Bone marrow (tissue), 2 donors: ENCODE data around the gene CAVIN2.

Experiments used
- DNase-seq, 2 donors: peaks; one replicate each; lab custom pipeline; 2025; lab: John Stamatoyannopoulos, UW

Gene CAVIN2

DNA sequence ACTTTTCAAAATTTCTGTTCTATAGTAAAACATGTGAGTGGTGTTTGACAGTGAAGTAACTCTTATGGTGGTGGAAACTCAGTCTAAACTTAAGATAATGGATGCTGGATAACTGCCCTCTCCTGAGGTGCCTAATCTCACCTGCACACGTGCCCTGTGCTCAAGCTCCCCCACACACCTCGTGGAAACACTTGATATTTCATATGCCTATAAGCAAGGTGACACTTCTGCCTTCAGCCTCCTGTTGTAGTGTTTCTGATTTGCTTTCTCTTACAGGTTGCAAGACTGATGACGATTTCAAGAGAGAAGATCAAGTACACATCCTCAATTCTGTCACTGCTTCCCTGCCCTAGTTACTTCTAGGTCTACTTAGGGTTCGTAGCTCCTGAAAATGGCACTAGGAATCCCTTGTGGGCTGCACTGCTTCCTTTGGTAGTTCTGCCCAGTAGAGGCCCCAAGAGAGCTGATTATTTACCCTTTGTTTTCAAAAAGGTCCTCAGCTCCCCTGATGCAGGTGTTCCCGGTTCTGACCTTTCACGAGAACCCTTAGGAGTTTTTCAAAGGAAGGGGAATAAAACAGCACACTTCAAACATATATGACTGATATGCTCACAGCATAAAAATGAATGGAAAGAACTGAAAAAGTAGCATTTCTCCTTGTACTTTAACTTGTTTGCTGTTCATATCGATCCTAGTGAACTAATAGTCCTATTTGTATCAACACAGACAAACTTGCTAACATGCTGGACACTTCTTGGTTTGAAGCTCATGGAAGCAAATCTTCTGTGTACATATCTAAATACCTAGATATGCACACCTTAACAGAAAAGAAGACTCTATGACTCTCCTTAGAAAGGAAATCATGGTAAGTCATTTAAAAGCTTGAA, 6.7 kb downstream of the CAVIN2 start:
- DNase-seq = no peak

DNA sequence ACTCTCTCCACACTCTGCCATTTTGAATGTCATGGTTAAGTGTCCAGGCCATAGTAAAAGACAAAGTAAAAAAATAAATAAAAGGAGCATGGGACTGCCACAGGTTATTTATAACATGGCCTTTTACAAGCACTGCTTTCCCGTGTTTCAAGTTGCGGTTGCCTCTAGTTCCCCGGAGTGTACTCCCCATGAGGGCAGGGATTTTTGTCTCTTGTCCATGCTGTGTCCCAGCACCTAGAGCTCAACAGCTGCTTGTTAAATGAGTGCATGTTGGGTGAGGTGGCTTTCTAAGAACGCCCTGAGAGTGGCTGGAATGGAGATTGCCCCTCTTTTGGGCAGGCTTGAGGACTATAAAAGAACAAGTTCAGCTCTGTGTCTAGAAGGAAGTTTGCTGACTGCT, 8.4 kb downstream of the CAVIN2 start:
- no peak for DNase-seq

DNA sequence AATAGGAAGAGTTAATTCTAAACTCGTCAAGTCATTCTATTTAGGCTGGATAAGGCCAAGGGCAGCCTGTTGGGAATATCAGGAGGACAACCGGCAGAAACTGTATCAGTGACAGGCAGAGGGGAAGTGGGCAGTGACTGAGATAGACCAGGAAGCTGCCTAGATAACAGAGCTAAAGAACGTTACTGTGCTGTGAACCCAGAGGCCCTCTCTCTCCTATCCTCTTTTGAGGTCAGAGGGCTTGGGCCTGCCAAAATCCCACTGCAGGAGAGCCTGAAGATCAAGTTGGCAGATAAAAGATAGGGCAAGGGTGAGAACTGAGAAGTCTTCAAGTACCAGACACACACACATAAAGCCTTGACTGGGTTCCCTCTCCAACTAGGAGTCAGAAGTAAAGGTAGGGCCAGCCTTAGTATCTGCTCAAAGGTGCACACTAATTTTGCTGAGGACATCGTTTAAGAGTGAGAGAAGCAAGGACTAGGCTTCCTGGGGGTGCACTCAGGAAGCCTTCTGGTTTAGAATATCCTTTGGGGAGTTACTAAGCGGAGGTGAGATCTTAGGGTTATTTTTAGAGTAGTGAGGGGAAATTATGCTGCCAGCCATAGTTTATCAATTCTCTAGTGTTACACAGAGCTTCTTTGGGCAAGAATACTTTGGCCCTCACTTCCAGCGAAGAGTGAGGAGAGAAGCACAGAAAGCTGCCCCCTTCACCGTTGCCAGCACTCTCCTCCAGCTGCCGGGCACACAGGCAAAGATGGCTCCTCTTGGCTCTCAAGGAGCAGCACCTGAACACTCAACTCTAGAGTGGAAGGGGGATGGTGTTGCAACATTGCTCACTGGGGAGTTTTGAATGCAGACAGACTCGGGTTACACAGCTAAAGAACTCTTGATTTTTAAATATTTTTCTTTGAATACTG, 9.8 kb downstream of the CAVIN2 start:
- DNase-seq = peak in 1 of 2 donors; percentile 29

DNA sequence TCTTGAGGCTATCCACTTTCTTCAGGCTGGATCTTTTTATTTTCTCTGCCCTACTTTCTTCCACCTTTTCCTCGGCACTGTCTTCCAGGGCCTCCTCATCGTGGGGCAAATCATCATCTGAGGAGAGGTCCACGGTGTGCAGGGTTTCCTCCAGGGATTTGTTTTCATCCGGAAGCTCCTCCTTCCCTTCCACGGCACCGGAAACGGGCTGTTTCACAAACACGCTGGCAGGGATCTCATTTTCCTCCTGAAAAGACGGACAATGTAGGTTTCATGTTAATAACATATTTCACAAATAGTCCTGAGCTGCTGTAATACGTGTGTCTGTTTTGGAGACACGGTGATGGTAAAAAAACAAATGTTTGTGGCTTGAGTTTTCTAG, 10.4 kb downstream of the CAVIN2 start:
- no peak for DNase-seq

DNA sequence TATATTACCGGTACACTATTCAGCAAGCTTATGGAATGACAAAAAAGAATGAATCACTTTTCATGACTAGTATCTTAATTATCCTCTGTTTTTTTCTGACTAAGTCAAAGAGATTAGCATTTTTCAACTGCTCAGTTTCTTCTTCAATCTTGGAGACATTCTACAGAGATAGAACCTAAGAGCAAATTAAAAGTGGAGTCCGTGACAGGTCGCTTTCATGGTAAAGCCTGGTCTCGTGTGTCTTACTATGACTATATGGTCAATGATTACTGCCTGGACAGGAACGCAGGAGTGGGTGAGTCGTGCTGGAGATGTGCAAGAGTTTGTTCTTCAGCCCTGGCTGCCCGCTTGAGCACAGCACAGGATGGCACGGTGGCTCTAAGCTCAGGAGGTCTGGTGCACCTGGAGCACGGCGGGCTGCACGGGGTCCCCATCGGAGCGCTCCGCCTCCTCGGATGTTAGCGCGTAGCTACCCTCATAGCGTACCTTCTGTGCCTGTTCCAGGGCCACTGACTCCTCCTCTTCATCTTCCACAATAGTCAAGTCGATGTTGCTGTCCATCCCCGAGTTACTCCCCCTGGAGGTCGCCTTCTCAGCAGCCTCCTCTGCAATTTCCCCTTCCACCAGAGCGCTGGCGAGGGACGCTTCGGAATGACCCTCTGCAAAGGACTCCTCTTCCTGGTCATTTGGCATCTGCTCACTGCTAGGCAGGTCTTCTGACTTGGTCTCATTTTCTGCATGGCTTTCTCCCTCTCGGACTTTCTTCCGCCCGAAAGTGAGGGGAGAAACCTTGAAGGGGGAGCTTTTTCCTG, 11.1 kb downstream of the CAVIN2 start:
- DNase-seq = no peak

- no peak for DNase-seq
Measured at GRCh38 chr2:191835100-191835499, 11.8 kb downstream of the CAVIN2 start.

DNA sequence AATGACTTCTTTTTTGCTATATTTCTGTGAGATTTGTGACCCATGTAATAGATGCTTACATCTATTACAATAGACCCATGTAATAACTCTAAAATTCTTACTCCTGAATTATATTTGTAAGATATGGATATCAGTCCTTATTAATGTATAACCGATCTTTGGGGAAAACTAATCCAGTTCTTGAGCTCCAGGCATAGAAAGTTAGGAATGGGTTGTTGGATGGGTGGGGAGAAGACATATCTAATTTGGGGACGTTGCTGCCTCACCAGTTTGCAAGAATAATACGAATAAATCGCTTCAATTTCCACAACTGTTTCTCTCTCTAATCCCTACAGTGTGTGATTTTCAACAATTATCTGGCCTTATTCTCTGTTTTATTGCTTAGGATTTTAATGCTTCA, 13.5 kb downstream of the CAVIN2 start:
- no peak for DNase-seq

GRCh38 chr2:191832668-191833067, 14.2 kb downstream of the CAVIN2 start:
- DNase-seq = no peak

DNA sequence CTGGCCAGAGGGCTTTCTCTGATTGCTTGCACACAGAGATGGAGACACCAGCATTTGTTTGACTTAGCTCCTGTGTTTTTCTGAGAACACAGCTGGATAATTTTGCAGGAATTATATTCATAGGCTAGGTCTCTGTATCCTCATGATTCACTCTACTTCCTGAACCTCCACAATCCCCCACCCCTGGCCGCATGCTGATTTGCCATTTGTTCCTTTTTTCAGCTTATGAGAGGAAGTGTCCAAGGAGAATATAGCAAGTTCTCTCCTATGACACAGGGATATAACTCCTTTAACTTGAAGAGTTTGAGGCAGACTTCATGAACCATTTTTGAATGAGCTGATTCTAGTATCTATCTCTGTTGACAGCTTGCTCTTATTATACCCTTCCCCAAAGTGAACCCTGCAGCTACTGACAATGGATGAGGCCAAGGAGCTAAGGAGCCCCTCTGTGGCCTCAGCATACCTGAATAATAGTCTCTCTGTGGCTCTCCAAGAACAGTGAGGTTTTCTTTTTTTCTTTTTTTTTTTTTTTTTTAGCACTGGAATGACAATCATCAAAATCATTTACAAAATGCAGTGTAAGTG, 15.4 kb downstream of the CAVIN2 start:
- DNase-seq = peak in 1 of 2 donors; percentile 11

DNA sequence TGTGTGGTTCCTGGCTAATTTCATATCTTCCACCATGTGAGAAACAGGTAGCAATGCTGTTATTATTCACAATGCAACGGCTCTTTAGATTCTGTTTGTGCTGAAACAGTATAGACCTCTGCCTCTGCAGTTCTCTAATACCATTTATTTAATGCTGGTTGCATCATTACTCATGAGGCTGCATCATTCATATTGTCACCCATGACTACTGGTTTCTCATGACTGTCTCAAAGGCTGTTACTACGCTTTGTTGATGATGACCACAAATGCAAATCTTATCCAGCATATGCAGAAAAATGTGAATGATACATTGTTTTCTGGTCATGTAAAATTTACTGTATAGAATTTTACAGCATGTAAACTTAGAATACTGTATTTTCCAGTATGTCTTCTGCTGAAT, 22.5 kb downstream of the CAVIN2 start:
- DNase-seq = no peak

GRCh38 chr2:191821078-191821477, 25.8 kb downstream of the CAVIN2 start:
- no peak for DNase-seq

GRCh38 chr2:191818725-191819350, 28.1 kb downstream of the CAVIN2 start:
- no peak for DNase-seq

- DNase-seq = no peak
Measured at GRCh38 chr2:191818133-191818532, 28.8 kb downstream of the CAVIN2 start.

DNA sequence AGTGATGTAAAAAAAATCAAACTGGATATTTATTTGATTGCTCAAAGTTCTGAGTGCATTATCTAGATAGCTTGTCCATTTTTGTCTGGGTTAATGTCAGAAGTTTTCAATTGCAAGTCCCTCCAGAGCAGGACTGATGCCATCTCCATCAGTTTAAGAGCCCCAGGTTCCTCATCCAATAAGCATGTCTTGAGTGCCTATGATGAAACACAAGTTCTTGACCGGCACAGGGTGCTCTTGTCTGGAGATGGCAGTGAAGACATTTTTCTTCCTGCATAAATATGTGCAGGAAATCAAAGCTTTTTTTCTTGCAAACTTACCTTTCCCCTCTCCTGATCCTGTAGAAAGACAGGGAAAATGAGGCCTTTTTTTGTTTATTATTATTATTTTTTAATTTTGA, 31.9 kb downstream of the CAVIN2 start:
- no peak for DNase-seq

- DNase-seq = no peak
Measured at GRCh38 chr2:191813943-191814342, 32.9 kb downstream of the CAVIN2 start.

- peak; percentile 1 to 16 for DNase-seq
Measured at GRCh38 chr2:191811807-191812602, 34.9 kb downstream of the CAVIN2 start.

DNA sequence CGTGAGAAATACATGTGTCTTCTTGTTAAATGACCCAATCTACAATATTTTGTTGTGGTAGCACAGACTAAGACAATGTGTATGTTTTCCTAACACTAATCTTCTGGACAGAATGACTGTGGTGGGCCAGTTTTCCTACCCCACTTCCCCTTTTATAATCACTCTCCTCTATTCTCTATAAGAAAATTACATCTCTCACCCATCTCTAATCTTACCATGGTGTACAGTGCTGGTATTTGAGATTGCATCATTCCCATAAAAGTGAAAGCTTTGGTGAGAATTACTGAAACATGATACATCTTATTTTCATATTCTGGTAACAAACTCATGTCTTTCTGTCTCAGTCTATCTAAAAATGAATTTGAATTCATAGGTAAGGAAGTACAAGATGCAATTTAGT, 40.5 kb downstream of the CAVIN2 start:
- no peak for DNase-seq

GRCh38 chr2:191804766-191805165, 42.1 kb downstream of the CAVIN2 start:
- DNase-seq = no peak

DNA sequence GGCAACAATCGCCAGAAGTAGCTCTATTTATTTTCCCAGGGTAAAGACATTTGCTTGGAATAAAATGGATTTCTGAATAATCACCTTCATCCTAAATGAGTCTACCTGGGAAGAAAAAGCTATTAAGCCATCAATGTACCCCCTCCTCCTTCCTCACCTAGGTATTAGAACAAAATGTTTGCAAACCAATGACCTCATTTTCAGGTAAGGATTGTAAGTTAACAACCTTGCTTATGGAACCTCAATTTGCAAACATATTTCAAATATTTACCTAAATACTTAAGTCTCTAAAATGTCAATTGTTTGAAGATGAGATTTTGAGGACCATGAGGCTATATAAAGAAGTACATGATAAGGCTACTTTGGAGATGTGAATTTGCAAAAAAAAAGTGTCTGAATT, 43.9 kb downstream of the CAVIN2 start:
- no peak for DNase-seq

DNA sequence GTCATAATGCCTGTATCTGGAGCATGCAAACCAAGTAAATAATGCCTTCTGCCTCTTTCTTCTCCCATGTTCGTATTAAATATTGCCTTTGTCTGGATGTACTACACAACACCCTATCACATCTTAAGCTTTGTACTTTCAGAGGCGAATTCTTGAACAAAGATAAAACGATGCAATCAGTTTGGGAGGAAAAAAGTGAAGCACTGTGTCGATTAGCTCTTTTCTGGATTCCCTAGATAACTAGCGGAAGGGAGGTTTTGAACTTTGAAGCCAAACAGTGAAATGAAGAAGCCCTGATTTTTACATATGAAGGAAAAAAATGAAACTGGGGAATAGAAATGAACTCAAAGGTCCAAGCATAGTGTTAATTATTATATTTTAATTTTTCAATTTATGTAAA, 44.7 kb downstream of the CAVIN2 start:
- DNase-seq = no peak
